ENCODE results near the gene KIAA0753. TPM values are rescaled to one million over a fixed set of nuclear protein-coding genes. Genes with fewer than 3 reads are reported as not detected.
"Not testable (repeated sequence)": the region's sequence is repeated elsewhere in the genome, so short reads cannot be mapped to it uniquely, and the experiment has no call there.

The KIAA0753 gene
- total and polyA plus RNA-seq, 2 donors from 2014 or later: 4.2 to 21.8 TPM

GRCh38 chr17:6667516-6667915, 27.0 kb upstream of the KIAA0753 start:
- H3K9ac ChIP-seq (ENCODE audit: low read length in 3 of 3): no peak overlapping the region
- H3K27ac ChIP-seq (ENCODE audit: low read depth in 2 of 2, low read length in 2 of 2): no peak overlapping the region
- H3K9me3 ChIP-seq (ENCODE audit: control insufficient read depth in 2 of 3, insufficient read depth in 1 of 3, low read length in 3 of 3): no peaks in the 10 kb centered on the region
- no peaks in the 10 kb centered on the region for H3K27me3 ChIP-seq (ENCODE audit: control insufficient read depth, insufficient read depth, low read length)
- no peak for TF ChIP-seq CTCF (IDR thresholded peaks at IDR 0.05; ENCODE audit: borderline replicate concordance, extremely low read depth, insufficient read depth)
- no peaks in the 10 kb centered on the region for H3K4me1 ChIP-seq (ENCODE audit: control insufficient read depth in 2 of 3, insufficient read depth in 2 of 3, low read depth in 1 of 3, low read length in 3 of 3)
- H3K36me3 ChIP-seq (ENCODE audit: control insufficient read depth in 2 of 3, insufficient read depth in 3 of 3, low read length in 3 of 3): no peaks in the 10 kb centered on the region
- no peak for DNase-seq
- no peak overlapping the region for H3K4me3 ChIP-seq (ENCODE audit: low read length in 3 of 3)
- intact Hi-C loops (cut with DNase I): no loop called here
- FAIRE-seq: no peak

- FAIRE-seq: no peak
These were observed 26.0 kb upstream of the KIAA0753 start for GRCh38 chr17:6666557-6666956.

GRCh38 chr17:6666077-6666521, 25.6 kb upstream of the KIAA0753 start:
- H3K9me3 ChIP-seq (ENCODE audit: control insufficient read depth in 2 of 3, insufficient read depth in 1 of 3, low read length in 3 of 3): no peaks in the 10 kb centered on the region
- DNase-seq (peak; percentile 79 to 91 (median 86)), FAIRE-seq (peak; percentile 61)
- no peaks in the 10 kb centered on the region for H3K36me3 ChIP-seq (ENCODE audit: control insufficient read depth in 2 of 3, insufficient read depth in 3 of 3, low read length in 3 of 3)
- intact Hi-C loops (cut with DNase I): no loop called here
- H3K27me3 ChIP-seq (ENCODE audit: control insufficient read depth, insufficient read depth, low read length): no peaks in the 10 kb centered on the region
- no peaks in the 10 kb centered on the region for H3K4me1 ChIP-seq (ENCODE audit: control insufficient read depth in 2 of 3, insufficient read depth in 2 of 3, low read depth in 1 of 3, low read length in 3 of 3)
- peak; percentile 92 for TF ChIP-seq CTCF (IDR thresholded peaks at IDR 0.05; ENCODE audit: borderline replicate concordance, extremely low read depth, insufficient read depth)
- no peak overlapping the region for H3K9ac ChIP-seq (ENCODE audit: low read length in 3 of 3)
- no peak overlapping the region for H3K4me3 ChIP-seq (ENCODE audit: low read length in 3 of 3)
- no peak overlapping the region for H3K27ac ChIP-seq (ENCODE audit: low read depth in 2 of 2, low read length in 2 of 2)

More at GRCh38 chr17:6666557-6666956, 26.0 kb upstream of the KIAA0753 start:
- Histone ChIP-seq H3K9me3 (ENCODE audit: control insufficient read depth in 2 of 3, insufficient read depth in 1 of 3, low read length in 3 of 3) (no peaks in the 10 kb centered on the region), H3K27me3 (ENCODE audit: control insufficient read depth, insufficient read depth, low read length) (no peaks in the 10 kb centered on the region), H3K4me1 (ENCODE audit: control insufficient read depth in 2 of 3, insufficient read depth in 2 of 3, low read depth in 1 of 3, low read length in 3 of 3) (no peaks in the 10 kb centered on the region), H3K4me3 (ENCODE audit: low read length in 3 of 3) (no peak overlapping the region), H3K27ac (ENCODE audit: low read depth in 2 of 2, low read length in 2 of 2) (no peak overlapping the region), H3K36me3 (ENCODE audit: control insufficient read depth in 2 of 3, insufficient read depth in 3 of 3, low read length in 3 of 3) (no peaks in the 10 kb centered on the region), H3K9ac (ENCODE audit: low read length in 3 of 3) (no peak overlapping the region)
- no peak for DNase-seq
- no peak for TF ChIP-seq CTCF (IDR thresholded peaks at IDR 0.05; ENCODE audit: borderline replicate concordance, extremely low read depth, insufficient read depth)
- intact Hi-C loops (cut with DNase I): no loop called here

GRCh38 chr17:6663200-6663599, 22.7 kb upstream of the KIAA0753 start:
- DNase-seq; H3K27me3 ChIP-seq (ENCODE audit: control insufficient read depth, insufficient read depth, low read length); H3K27ac ChIP-seq (ENCODE audit: low read depth in 2 of 2, low read length in 2 of 2); H3K4me1 ChIP-seq (ENCODE audit: control insufficient read depth in 2 of 3, insufficient read depth in 2 of 3, low read depth in 1 of 3, low read length in 3 of 3); H3K9ac ChIP-seq (ENCODE audit: low read length in 3 of 3); FAIRE-seq; intact Hi-C loops (cut with DNase I); H3K36me3 ChIP-seq (ENCODE audit: control insufficient read depth in 2 of 3, insufficient read depth in 3 of 3, low read length in 3 of 3); H3K9me3 ChIP-seq (ENCODE audit: control insufficient read depth in 2 of 3, insufficient read depth in 1 of 3, low read length in 3 of 3); H3K4me3 ChIP-seq (ENCODE audit: low read length in 3 of 3): not testable (repeated sequence)

Measured in kidney (tissue), 14 donors.